OCI-LY1 (cell line): ENCODE data around the gene XKRX.

ENCODE experiments used
- CTCF ChIP-seq: fragments of 200-600 bp; sonication (generic), shearing (Covaris generic); IDR thresholded peaks from 2 replicates; pipeline ENCODE4 v1.5.1; 2017; ENCODE audit warnings: mild to moderate bottlenecking, antibody characterized with exemption, low read length, moderate library complexity, mixed read lengths
- EZH2 ChIP-seq: fragments of 200-600 bp; sonication (generic), shearing (Covaris generic); IDR thresholded peaks from 2 replicates; pipeline ENCODE4 v1.8.0; 2017; ENCODE audit warnings: borderline replicate concordance, mixed run types, mild to moderate bottlenecking, antibody characterized with exemption, low read length, moderate library complexity, mixed read lengths

- TF ChIP-seq CTCF, result no peak
- TF ChIP-seq EZH2, result no peak
These were observed 47.5 kb upstream of the XKRX start for GRCh38 chrX:100976211-100976610.
